Stomach (tissue), 9 donors: Measurements from ENCODE around the gene SCYGR8. TPM values are rescaled to one million over a fixed set of nuclear protein-coding genes. Genes with fewer than 3 reads are reported as not detected.

Experiments
- DNase-seq, 2 donors: peaks; one replicate each; pipeline versions ENCODE4 v3.0.0 to v3.0.0-alpha.2; 2013 to 2019
- H3K27ac ChIP-seq, 5 donors: fragments of 200-600 bp in 4 of 5; sonication (generic) in 4 of 5; one replicate each; pipeline ENCODE4 v1.5.1; 2013 to 2019; ENCODE audit warnings: mild to moderate bottlenecking in 1 of 5, moderate library complexity in 1 of 5
- H3K27me3 ChIP-seq, 3 donors: fragments of 200-600 bp; sonication (generic); one replicate each; pipeline ENCODE4 v1.5.1; 2017 to 2019; ENCODE audit warnings: mixed run types in 1 of 3
- H3K36me3 ChIP-seq, 4 donors: fragments of 200-600 bp; sonication (generic); 1 replicate in 3 of 4; 2 replicates in 1 of 4; pipeline ENCODE4 v1.5.1; 2016 to 2019
- H3K4me1 ChIP-seq, 4 donors: fragments of 200-600 bp; sonication (generic); one replicate each; pipeline ENCODE4 v1.5.1; 2016 to 2019
- H3K4me3 ChIP-seq, 4 donors: fragments of 200-600 bp; sonication (generic) in 3 of 4; one replicate each; pipeline ENCODE4 v1.5.1; 2016 to 2019; ENCODE audit warnings: mild to moderate bottlenecking in 1 of 4
- H3K9me3 ChIP-seq, 4 donors: fragments of 200-600 bp; sonication (generic); one replicate each; pipeline ENCODE4 v1.5.1; 2016 to 2019
- EP300 ChIP-seq: sonication (generic); formaldehyde crosslinking; IDR thresholded peaks from one replicate; pipeline ENCODE4 v1.6.1; 2017; ENCODE audit warnings: antibody characterized with exemption
- POLR2A ChIP-seq, 4 donors: fragments of 450-650 bp; IDR thresholded peaks; one replicate each; pipeline ENCODE4 v1.6.1; 2016; ENCODE audit warnings: antibody characterized with exemption in 4 of 4, control low read depth in 2 of 4, mild to moderate bottlenecking in 1 of 4, moderate library complexity in 1 of 4
- POLR2AphosphoS5 ChIP-seq, 3 donors: sonication (generic); formaldehyde crosslinking; IDR thresholded peaks; one replicate each; pipeline ENCODE4 v1.6.1; 2016; ENCODE audit warnings: antibody characterized with exemption in 3 of 3
- WGBS, 5 donors: extraction: QIAGEN DNeasy Blood & Tissue Kit in 3 of 5; methylation state at CpG; one replicate each; pipeline versions ENCODE4 v1.1.5 to v1.1.7; 2013 to 2018; 5-methylcytosine and 5-hydroxymethylcytosine counted together
- intact Hi-C: fragments of 100-400 bp; cut with DNase I; formaldehyde crosslinking; loops from one replicate; pipeline ENCODE4 v1.15.1; 2023; ENCODE audit warnings: low total_unique reads
- polyA plus RNA-seq, 3 donors: library from polyadenylated mRNA; stranded (reverse); fragments of 200-250 nt; gene quantifications; one replicate each; pipeline ENCODE4 v1.2.3, GENCODE V29; 2013
- small RNA-seq, 4 donors: library from RNA; depleted of rRNA; stranded (forward); fragments of <200 nt; gene quantifications; one replicate each; pipeline ENCODE3, GENCODE V24; 2016
- total RNA-seq, 5 donors: library from RNA; depleted of rRNA; stranded (reverse); fragments of >200 nt; gene quantifications; one replicate each; pipeline versions ENCODE4 v1.1.0 to v1.2.3, GENCODE V29; 2014 to 2016
- TF ChIP-seq, protein P1 (sequence below), 7 experiments: fragments of 450-650 bp in 4 of 7; fragments of 200-600 bp in 3 of 7; sonication (generic) in 3 of 7; IDR thresholded peaks; one replicate each; pipeline ENCODE4 v1.5.1; 2016 to 2019; ENCODE audit warnings: antibody characterized with exemption in 7 of 7, control low read depth in 2 of 7, mild to moderate bottlenecking in 1 of 7
- donor health status: healthy with polysubstance abuse.
- donor health status: Bipolar disorder and iron deficiency.
- donor health status: healthy.

SCYGR8 gene
- total and polyA plus RNA-seq, 8 donors, result not detected

DNA sequence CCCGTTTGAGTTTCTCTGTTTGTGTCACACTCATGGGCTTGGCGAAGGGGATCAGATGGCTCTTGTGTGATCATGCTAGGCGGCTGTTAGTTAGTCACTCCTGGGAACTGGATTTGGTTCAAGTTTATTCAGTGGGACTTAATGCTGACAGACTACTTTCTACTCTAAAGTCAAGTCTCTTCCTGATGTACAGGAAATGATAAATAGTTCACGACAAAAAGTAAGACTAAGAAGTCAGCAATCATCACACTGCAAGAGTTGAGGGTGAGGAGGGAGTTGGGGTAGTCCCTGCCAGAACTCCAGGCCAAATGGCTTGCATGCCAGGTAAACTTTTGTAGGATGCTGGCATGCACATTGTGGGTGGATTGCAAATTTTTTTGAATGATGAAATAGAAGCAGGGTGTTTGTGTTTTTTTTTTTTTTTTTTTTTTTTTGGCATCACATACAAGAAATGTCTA, 42.9 kb downstream of the SCYGR8 start:
- Histone ChIP-seq H3K4me1 (peaks cover 0 to 9% (median 4%) of the 10 kb centered on the region in 4 donors), H3K4me3 (no peak overlapping the region), H3K36me3 (no peaks in the 10 kb centered on the region), H3K9me3 (no peaks in the 10 kb centered on the region), H3K27ac (no peak overlapping the region), H3K27me3 (no peaks in the 10 kb centered on the region)
- intact Hi-C loops, result no loop called here
- no peak for DNase-seq
- WGBS, 5 donors, result 46 to 72% (median 70%) methylated on average over 4 of the region's 4 CpGs
- TF ChIP-seq POLR2AphosphoS5 (IDR thresholded peaks at IDR 0.05) (no peak), POLR2A (IDR thresholded peaks at IDR 0.05) (no peak), EP300 (no peak)
- TF ChIP-seq, protein P1, sequence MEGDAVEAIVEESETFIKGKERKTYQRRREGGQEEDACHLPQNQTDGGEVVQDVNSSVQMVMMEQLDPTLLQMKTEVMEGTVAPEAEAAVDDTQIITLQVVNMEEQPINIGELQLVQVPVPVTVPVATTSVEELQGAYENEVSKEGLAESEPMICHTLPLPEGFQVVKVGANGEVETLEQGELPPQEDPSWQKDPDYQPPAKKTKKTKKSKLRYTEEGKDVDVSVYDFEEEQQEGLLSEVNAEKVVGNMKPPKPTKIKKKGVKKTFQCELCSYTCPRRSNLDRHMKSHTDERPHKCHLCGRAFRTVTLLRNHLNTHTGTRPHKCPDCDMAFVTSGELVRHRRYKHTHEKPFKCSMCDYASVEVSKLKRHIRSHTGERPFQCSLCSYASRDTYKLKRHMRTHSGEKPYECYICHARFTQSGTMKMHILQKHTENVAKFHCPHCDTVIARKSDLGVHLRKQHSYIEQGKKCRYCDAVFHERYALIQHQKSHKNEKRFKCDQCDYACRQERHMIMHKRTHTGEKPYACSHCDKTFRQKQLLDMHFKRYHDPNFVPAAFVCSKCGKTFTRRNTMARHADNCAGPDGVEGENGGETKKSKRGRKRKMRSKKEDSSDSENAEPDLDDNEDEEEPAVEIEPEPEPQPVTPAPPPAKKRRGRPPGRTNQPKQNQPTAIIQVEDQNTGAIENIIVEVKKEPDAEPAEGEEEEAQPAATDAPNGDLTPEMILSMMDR (IDR thresholded peaks at IDR 0.05), result no peak

DNA sequence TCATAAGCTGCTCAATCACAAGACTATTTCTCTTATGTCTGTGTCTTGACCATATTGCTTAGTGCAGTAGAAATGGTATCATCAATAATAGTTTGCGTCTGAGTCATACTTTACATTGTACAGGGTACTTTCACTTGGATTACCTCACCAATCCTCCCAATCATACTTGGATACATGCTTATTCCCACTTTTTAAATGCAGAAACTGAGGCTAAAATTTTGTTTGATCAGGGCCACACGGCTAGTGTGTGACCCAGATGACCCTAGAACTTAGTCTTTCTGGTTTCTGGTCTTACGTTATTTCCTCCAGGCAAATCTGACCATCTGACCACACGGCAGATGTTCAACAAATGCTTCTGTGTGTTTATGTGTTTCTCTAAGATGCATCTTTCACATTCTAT, 44.1 kb downstream of the SCYGR8 start:
- no peak overlapping the region for H3K27ac ChIP-seq
- 62 to 78% (median 66%) methylated on average over 4 of the region's 4 CpGs for WGBS, 5 donors
- peaks cover 0 to 9% (median 4%) of the 10 kb centered on the region in 4 donors for H3K4me1 ChIP-seq
- DNase-seq, result no peak
- intact Hi-C loops, result no loop called here
- no peak for TF ChIP-seq EP300
- TF ChIP-seq POLR2A (IDR thresholded peaks at IDR 0.05), result no peak
- no peaks in the 10 kb centered on the region for H3K27me3 ChIP-seq
- no peaks in the 10 kb centered on the region for H3K9me3 ChIP-seq
- H3K36me3 ChIP-seq, result no peaks in the 10 kb centered on the region
- H3K4me3 ChIP-seq, result no peak overlapping the region

DNA sequence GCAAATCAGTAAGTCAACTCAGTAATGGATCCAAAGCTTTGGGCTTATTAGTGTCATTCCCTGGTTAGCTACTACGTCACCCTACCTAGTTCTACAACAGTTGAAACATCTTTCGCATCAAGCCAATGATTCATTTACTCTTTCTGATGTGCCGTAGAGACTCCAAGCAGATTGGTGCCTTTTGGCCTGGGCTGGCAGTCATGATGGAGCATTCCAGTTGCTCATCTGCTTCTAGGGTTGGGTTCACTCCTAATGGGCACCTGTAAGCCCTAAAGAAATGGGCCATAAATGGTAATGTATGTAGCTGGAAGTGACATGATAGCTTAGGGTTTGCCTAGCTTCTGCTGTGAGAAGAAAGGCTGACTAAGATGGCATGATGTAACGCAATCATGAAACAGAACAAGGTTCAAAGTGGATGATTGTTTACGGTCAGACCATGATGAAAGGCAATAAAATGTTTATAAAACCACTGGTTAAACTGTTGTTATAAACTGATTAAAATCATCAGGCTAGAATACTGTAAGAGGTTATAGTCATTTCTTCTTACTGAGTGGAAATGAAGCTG, 47.5 kb downstream of the SCYGR8 start:
- DNase-seq, result no peak
- Histone ChIP-seq H3K4me3 (no peak overlapping the region), H3K27me3 (no peaks in the 10 kb centered on the region), H3K9me3 (no peaks in the 10 kb centered on the region), H3K4me1 (peaks cover 0 to 4% (median 0%) of the 10 kb centered on the region in 4 donors), H3K27ac (no peak overlapping the region), H3K36me3 (no peaks in the 10 kb centered on the region)
- 92 to 93% (median 92%) methylated on average over 5 of the region's 5 CpGs for WGBS, 5 donors
- intact Hi-C loops, result no loop called here
- no peak for TF ChIP-seq EP300
- TF ChIP-seq POLR2AphosphoS5 (IDR thresholded peaks at IDR 0.05), result no peak
- TF ChIP-seq, protein P1 (IDR thresholded peaks at IDR 0.05), result no peak
- no peak for TF ChIP-seq POLR2A (IDR thresholded peaks at IDR 0.05)

Small RNA genes lying within 50 kb of the gene (small RNA-seq; reads per million reads assigned to genes)
- gene RNA5SP121 (0 reads per million in 4 donors), gene SNRPGP8 (0 reads per million in 4 donors)

Other genes with a start within 250 kb of the SCYGR8 start
- gene SCYGR2, start 147.0 kb upstream of the SCYGR8 start, total RNA-seq, result not detected
- gene SCYGR2, start 147.0 kb upstream of the SCYGR8 start, polyA plus RNA-seq, result not detected
- gene SCYGR3, start 131.1 kb upstream of the SCYGR8 start, total RNA-seq, result not detected
- gene SCYGR3, start 131.1 kb upstream of the SCYGR8 start, polyA plus RNA-seq, result not detected
- gene SCYGR4, start 128.4 kb upstream of the SCYGR8 start, total RNA-seq, result not detected
- gene SCYGR4, start 128.4 kb upstream of the SCYGR8 start, polyA plus RNA-seq, result not detected
- gene SCYGR5, start 79.1 kb upstream of the SCYGR8 start, total RNA-seq, result not detected
- not detected for gene SCYGR5, start 79.1 kb upstream of the SCYGR8 start, polyA plus RNA-seq
- 1 to 10 TPM; 1.7 to 9.3 (median 3.6) TPM for gene SLC19A3, start 27.9 kb upstream of the SCYGR8 start, total RNA-seq
- gene SLC19A3, start 27.9 kb upstream of the SCYGR8 start, polyA plus RNA-seq, result under 1 TPM in 2 of 3 donors, not detected in 1; 0.43 to 0.56 TPM
- not detected for gene SCYGR6, start 21.1 kb upstream of the SCYGR8 start, total RNA-seq
- gene SCYGR6, start 21.1 kb upstream of the SCYGR8 start, polyA plus RNA-seq, result not detected
- not detected for gene SCYGR7, start 17.6 kb upstream of the SCYGR8 start, total RNA-seq
- not detected for gene SCYGR7, start 17.6 kb upstream of the SCYGR8 start, polyA plus RNA-seq
- gene CCL20, start 67.9 kb downstream of the SCYGR8 start, total RNA-seq, result 10 to 100 TPM in 1 of 5 donors, 1 to 10 TPM in 2, not detected in 2; 1.8 to 14.6 (median 8.7) TPM
- gene CCL20, start 67.9 kb downstream of the SCYGR8 start, polyA plus RNA-seq, result 10 to 100 TPM in 2 of 3 donors, 1 to 10 TPM in 1; 8.6 to 75.8 (median 34.4) TPM
- not detected for gene DAW1, start 125.7 kb downstream of the SCYGR8 start, total RNA-seq
- under 1 TPM in 1 of 3 donors, not detected in 2; 0.25 TPM for gene DAW1, start 125.7 kb downstream of the SCYGR8 start, polyA plus RNA-seq